Measurements from ENCODE around the gene MPP1.

MPP1 gene

GRCh38 chrX:154730253-154730891, 74.9 kb downstream of the MPP1 start:
- DNase-seq = no peak

GRCh38 chrX:154729439-154729838, 75.8 kb downstream of the MPP1 start:
- DNase-seq = no peak

Measured in NCI-H2107 (cell line).